ENCODE results near the gene YJEFN3.

GRCh38 chr19:19540064-19540714 lies 11.5 kb downstream of the YJEFN3 start:
- TF ChIP-seq CTCF (IDR thresholded peaks at IDR 0.05; ENCODE audit: low read depth, low read length, missing input control), result no peak
- no peak for TF ChIP-seq JUND (IDR thresholded peaks at IDR 0.05)
- TF ChIP-seq RAD21 (IDR thresholded peaks at IDR 0.05), result no peak
- TF ChIP-seq ZBTB33 (IDR thresholded peaks at IDR 0.05), result no peak
- TF ChIP-seq REST (IDR thresholded peaks at IDR 0.05), result no peak
